K562 (cell line): ENCODE results near the gene FNBP1. TPM values are rescaled to one million over a fixed set of nuclear protein-coding genes. Genes with fewer than 3 reads are reported as not detected.

Experiments
- ARID1B ChIP-seq: fragments of 450-650 bp; IDR thresholded peaks from 2 replicates; pipeline ENCODE4 v1.6.1; 2016; ENCODE audit warnings: antibody characterized with exemption, mild to moderate bottlenecking, inconsistent platforms
- FIP1L1 ChIP-seq: fragments of 200-400 bp; formaldehyde crosslinking; IDR thresholded peaks from 2 replicates; pipeline ENCODE4 v1.6.1; 2018; ENCODE audit warnings: mild to moderate bottlenecking, low read depth, low read length; ENCODE audit not compliant: poor library complexity, severe bottlenecking
- HEY1 ChIP-seq: fragments of 250-450 bp; sonication (Bioruptor Pico); IDR thresholded peaks from 2 replicates; pipeline ENCODE4 v1.5.0; 2020; ENCODE audit warnings: mild to moderate bottlenecking, moderate library complexity, borderline replicate concordance
- MAFG ChIP-seq: fragments of 450-650 bp; conservative IDR thresholded peaks from 2 replicates; pipeline ENCODE4 v1.6.1; 2016; ENCODE audit warnings: missing genetic modification characterization, missing compliant biosample characterization
- MBD2 ChIP-seq: sonication (generic); IDR thresholded peaks from 2 replicates; pipeline ENCODE4 v1.6.1; 2016; ENCODE audit warnings: low read depth, borderline replicate concordance
- MCM3 ChIP-seq: fragments of 450-650 bp; IDR thresholded peaks from 2 replicates; pipeline ENCODE4 v1.6.1; 2016
- NCOA6 ChIP-seq: fragments of 450-650 bp; IDR thresholded peaks from 2 replicates; pipeline ENCODE4 v1.6.1; 2017; ENCODE audit warnings: mild to moderate bottlenecking
- NEUROD1 ChIP-seq: fragments of 150-350 bp; IDR thresholded peaks from 2 replicates; pipeline ENCODE4 v1.6.1; 2014; ENCODE audit warnings: borderline replicate concordance, low read length, low read depth; ENCODE audit not compliant: partially characterized antibody
- POLR2AphosphoS5 ChIP-seq: IDR thresholded peaks from 2 replicates; pipeline ENCODE4 v1.6.1; 2011; ENCODE audit warnings: mild to moderate bottlenecking, low read depth, low read length, moderate library complexity; ENCODE audit not compliant: control insufficient read depth, insufficient read depth
- RBM34 ChIP-seq: fragments of 200-400 bp; formaldehyde crosslinking; IDR thresholded peaks from 2 replicates; pipeline ENCODE4 v1.6.1; 2018; ENCODE audit warnings: low read length, borderline replicate concordance; ENCODE audit not compliant: insufficient read depth
- SNIP1 ChIP-seq: fragments of 450-650 bp; IDR thresholded peaks from 2 replicates; pipeline ENCODE4 v1.7.1; 2017; ENCODE audit warnings: low read depth, mild to moderate bottlenecking
- ZEB2 ChIP-seq: fragments of 450-650 bp; IDR thresholded peaks from 2 replicates; pipeline ENCODE4 v1.6.1; 2016
- ZNF140 ChIP-seq: fragments of 250-450 bp; sonication (Bioruptor Pico); IDR thresholded peaks from 2 replicates; pipeline ENCODE4 v1.8.0; 2021; ENCODE audit warnings: moderate library complexity, mild to moderate bottlenecking, inconsistent platforms
- ZNF316 ChIP-seq: fragments of 450-650 bp; IDR thresholded peaks from 2 replicates; pipeline ENCODE4 v1.6.1; 2016
- ZNF561 ChIP-seq: fragments of 450-650 bp; formaldehyde crosslinking; conservative IDR thresholded peaks from 2 replicates; pipeline ENCODE4 v1.4.0; 2020; ENCODE audit warnings: mild to moderate bottlenecking, moderate library complexity
- polyA plus RNA-seq, 8 experiments: library from polyadenylated mRNA; depleted of rRNA in 4 of 8; stranded (reverse) in 5 of 8; unstranded in 3 of 8; fragments of >200 nt; fragmentation: Nextera tagmentation in 2 of 8; fragmentation: Illumina TruSeq in 1 of 8; extraction: Ambion mirVana in 2 of 8; extraction: Trizol in 1 of 8; gene quantifications; 2 replicates each; pipeline versions ENCODE4 v1.2.1 to v1.2.3, GENCODE V29; 2011 to 2014; ENCODE audit warnings: inconsistent platforms in 1 of 8, missing spikeins in 1 of 8
- total RNA-seq, 7 experiments: library from RNA; depleted of rRNA in 6 of 7; stranded (reverse); fragments of >200 nt in 6 of 7; fragmentation: Illumina TruSeq in 2 of 7; extraction: Trizol in 2 of 7; gene quantifications; 2 replicates each; pipeline versions ENCODE4 v1.2.1 to v1.2.3, GENCODE V29; 2011 to 2021; ENCODE audit warnings: low replicate concordance in 1 of 7
- TF ChIP-seq, protein P1 (sequence below): fragments of 450-650 bp; IDR thresholded peaks from 2 replicates; pipeline ENCODE4 v1.6.1; 2018; ENCODE audit warnings: mild to moderate bottlenecking, low read depth; ENCODE audit not compliant: partially characterized antibody
- TF ChIP-seq, protein P2 (sequence below), 2 experiments: fragments of 450-650 bp; IDR thresholded peaks; 2 replicates each; pipeline ENCODE4 v1.6.1; 2016
- TF ChIP-seq, protein P3 (sequence below): fragments of 250-450 bp; sonication (Bioruptor Pico); IDR thresholded peaks from 2 replicates; pipeline ENCODE4 v1.4.0; 2020; ENCODE audit warnings: mild to moderate bottlenecking, moderate library complexity, borderline replicate concordance
- TF ChIP-seq, protein P4 (sequence below): fragments of 450-650 bp; formaldehyde crosslinking; conservative IDR thresholded peaks from 2 replicates; pipeline ENCODE4 v1.4.0; 2022; ENCODE audit warnings: mild to moderate bottlenecking, missing genetic modification characterization
- TF ChIP-seq, protein P5 (sequence below): sonication (generic); formaldehyde crosslinking; IDR thresholded peaks from 2 replicates; pipeline ENCODE4 v1.8.0; 2022; ENCODE audit warnings: mild to moderate bottlenecking, missing genetic modification reagents

The FNBP1 gene
- total and polyA plus RNA-seq, 9 of the 15 experiments (the other 6 are each of a cell fraction or from before 2014, with no cell fraction given) = 1.8 to 14.9 (median 7.6) TPM

DNA sequence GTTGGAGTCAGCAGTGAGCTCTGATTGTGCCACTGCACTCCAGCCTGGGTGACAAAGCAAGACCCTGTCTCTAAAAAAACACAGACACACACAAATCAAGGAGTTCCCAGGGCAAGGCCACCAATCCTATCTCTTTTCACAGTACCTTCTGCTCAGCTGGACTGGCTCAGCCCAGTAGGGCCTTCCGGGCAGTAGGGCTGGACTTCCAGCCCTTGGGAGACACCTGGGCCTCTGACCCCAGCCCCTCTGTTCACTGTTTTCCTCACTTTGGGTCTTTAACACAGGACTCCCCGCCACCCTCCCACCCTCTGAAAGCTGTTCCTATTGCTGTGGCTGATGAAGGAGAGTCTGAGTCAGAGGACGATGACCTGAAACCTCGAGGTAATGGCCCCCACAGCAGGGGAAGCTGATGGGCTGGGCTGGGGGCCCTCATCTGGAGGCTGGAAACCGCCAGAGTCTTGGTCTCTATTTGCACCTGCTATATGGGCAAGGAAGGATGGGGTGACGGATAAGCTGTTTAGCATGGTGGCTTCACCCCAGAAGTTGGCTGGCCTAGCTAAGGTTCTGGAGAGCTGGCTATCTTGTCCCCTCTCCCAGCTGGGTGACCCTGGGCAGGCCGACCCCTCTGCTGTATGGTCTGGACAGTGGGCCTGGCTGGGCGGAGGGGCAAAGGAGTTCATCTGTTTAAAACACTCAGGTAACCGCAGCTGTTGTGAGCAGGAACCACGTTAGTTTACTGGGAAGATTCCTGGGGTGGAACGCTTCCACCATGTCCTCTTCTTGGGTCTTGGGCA lies 182.1 kb downstream of the FNBP1 start (continued):
- no peak for TF ChIP-seq FIP1L1
- TF ChIP-seq RBM34 = no peak
- no peak for TF ChIP-seq ZEB2
- TF ChIP-seq, protein P1, sequence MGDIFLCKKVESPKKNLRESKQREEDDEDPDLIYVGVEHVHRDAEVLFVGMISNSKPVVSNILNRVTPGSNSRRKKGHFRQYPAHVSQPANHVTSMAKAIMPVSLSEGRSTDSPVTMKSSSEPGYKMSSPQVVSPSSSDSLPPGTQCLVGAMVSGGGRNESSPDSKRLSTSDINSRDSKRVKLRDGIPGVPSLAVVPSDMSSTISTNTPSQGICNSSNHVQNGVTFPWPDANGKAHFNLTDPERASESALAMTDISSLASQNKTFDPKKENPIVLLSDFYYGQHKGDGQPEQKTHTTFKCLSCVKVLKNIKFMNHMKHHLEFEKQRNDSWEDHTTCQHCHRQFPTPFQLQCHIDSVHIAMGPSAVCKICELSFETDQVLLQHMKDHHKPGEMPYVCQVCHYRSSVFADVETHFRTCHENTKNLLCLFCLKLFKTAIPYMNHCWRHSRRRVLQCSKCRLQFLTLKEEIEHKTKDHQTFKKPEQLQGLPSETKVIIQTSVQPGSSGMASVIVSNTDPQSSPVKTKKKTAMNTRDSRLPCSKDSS = no peak
- TF ChIP-seq ZNF316 = no peak
- no peak for TF ChIP-seq ZNF561 (CRISPR knock-in tag)
- no peak for TF ChIP-seq MBD2
- TF ChIP-seq POLR2AphosphoS5 = no peak
- TF ChIP-seq NCOA6 = no peak
- no peak for TF ChIP-seq SNIP1
- TF ChIP-seq, protein P2, sequence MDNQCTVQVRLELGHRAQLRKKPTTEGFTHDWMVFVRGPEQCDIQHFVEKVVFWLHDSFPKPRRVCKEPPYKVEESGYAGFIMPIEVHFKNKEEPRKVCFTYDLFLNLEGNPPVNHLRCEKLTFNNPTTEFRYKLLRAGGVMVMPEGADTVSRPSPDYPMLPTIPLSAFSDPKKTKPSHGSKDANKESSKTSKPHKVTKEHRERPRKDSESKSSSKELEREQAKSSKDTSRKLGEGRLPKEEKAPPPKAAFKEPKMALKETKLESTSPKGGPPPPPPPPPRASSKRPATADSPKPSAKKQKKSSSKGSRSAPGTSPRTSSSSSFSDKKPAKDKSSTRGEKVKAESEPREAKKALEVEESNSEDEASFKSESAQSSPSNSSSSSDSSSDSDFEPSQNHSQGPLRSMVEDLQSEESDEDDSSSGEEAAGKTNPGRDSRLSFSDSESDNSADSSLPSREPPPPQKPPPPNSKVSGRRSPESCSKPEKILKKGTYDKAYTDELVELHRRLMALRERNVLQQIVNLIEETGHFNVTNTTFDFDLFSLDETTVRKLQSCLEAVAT (IDR thresholded peaks at IDR 0.05) = no peak
- TF ChIP-seq, protein P3, sequence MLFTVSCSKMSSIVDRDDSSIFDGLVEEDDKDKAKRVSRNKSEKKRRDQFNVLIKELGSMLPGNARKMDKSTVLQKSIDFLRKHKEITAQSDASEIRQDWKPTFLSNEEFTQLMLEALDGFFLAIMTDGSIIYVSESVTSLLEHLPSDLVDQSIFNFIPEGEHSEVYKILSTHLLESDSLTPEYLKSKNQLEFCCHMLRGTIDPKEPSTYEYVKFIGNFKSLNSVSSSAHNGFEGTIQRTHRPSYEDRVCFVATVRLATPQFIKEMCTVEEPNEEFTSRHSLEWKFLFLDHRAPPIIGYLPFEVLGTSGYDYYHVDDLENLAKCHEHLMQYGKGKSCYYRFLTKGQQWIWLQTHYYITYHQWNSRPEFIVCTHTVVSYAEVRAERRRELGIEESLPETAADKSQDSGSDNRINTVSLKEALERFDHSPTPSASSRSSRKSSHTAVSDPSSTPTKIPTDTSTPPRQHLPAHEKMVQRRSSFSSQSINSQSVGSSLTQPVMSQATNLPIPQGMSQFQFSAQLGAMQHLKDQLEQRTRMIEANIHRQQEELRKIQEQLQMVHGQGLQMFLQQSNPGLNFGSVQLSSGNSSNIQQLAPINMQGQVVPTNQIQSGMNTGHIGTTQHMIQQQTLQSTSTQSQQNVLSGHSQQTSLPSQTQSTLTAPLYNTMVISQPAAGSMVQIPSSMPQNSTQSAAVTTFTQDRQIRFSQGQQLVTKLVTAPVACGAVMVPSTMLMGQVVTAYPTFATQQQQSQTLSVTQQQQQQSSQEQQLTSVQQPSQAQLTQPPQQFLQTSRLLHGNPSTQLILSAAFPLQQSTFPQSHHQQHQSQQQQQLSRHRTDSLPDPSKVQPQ (CRISPR knock-in tag) = no peak
- no peak for TF ChIP-seq ZNF140 (CRISPR knock-in tag)
- TF ChIP-seq, protein P4, sequence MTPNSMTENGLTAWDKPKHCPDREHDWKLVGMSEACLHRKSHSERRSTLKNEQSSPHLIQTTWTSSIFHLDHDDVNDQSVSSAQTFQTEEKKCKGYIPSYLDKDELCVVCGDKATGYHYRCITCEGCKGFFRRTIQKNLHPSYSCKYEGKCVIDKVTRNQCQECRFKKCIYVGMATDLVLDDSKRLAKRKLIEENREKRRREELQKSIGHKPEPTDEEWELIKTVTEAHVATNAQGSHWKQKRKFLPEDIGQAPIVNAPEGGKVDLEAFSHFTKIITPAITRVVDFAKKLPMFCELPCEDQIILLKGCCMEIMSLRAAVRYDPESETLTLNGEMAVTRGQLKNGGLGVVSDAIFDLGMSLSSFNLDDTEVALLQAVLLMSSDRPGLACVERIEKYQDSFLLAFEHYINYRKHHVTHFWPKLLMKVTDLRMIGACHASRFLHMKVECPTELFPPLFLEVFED = no peak
- TF ChIP-seq HEY1 (CRISPR knock-in tag) = no peak
- TF ChIP-seq ARID1B = no peak
- TF ChIP-seq NEUROD1 = peak; percentile 21
- no peak for TF ChIP-seq MAFG (tag)
- TF ChIP-seq MCM3 = no peak
- TF ChIP-seq, protein P5, sequence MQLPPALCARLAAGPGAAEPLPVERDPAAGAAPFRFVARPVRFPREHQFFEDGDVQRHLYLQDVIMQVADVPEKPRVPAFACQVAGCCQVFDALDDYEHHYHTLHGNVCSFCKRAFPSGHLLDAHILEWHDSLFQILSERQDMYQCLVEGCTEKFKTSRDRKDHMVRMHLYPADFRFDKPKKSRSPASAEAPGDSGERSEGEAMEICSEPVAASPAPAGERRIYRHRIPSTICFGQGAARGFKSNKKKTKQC (CRISPR knock-in tag) = no peak
